ENCODE results near the gene GPS1. TPM values are rescaled to one million over a fixed set of nuclear protein-coding genes. Genes with fewer than 3 reads are reported as not detected.

GPS1 gene
- total and polyA plus RNA-seq, 11 donors, result 76.7 to 151 (median 85.0) TPM

DNA sequence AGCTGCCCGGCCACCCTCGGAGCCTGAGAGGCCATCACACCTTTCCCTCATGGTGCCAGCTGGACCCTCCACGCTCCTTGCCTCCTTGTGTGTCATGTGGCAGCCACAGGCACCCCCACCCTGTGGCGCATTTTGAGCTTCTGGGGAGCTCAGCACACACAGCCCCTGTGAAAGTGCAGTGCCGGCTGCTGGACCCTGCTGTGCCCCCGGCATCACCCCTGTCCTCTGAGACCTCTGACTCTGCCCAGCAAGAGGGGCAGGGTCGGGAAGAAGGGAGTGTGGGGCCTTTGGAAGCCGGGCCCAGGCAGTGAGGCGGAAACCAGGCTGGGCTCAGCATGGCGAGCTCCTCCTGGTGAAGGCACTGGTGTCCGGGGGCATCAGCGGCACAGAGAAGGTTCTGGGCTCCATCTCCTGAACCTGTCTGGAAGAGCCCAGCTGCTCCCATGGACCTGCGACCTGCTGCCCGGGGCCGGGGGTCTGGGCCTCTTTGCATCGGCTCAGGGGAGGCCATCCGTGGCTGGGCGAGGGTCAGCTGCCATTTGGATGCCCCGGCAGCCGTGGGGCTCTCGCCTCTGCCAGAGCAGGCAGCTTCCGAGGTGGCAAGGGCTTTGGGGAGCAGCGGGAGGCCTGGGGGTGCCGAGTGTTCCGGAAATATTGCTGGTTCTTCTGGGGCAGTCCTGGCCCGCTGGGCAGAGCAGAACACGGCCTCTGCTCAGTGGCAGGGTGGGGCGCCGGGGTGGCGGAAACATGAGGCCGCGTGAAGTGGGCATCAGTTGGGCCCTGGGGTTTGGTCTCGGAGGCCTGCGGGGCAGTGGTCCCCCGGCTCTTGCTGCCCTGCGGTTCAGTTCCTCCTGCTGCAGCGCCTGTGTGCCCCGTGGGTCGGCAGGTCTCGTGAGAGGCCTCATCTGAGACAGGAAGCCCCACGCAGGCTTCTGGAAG is 46.9 kb upstream of the GPS1 start:
- TF ChIP-seq, protein P1, sequence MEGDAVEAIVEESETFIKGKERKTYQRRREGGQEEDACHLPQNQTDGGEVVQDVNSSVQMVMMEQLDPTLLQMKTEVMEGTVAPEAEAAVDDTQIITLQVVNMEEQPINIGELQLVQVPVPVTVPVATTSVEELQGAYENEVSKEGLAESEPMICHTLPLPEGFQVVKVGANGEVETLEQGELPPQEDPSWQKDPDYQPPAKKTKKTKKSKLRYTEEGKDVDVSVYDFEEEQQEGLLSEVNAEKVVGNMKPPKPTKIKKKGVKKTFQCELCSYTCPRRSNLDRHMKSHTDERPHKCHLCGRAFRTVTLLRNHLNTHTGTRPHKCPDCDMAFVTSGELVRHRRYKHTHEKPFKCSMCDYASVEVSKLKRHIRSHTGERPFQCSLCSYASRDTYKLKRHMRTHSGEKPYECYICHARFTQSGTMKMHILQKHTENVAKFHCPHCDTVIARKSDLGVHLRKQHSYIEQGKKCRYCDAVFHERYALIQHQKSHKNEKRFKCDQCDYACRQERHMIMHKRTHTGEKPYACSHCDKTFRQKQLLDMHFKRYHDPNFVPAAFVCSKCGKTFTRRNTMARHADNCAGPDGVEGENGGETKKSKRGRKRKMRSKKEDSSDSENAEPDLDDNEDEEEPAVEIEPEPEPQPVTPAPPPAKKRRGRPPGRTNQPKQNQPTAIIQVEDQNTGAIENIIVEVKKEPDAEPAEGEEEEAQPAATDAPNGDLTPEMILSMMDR (IDR thresholded peaks at IDR 0.05), result no peak
- TF ChIP-seq POLR2A (IDR thresholded peaks at IDR 0.05), result no peak
- Histone ChIP-seq H3K4me1 (peaks cover 0 to 48% (median 21%) of the 10 kb centered on the region in 12 donors), H3K27ac (peak overlapping the region in 1 of 12 donors; percentile 66), H3K27me3 (no peaks in the 10 kb centered on the region), H3K4me3 (no peak overlapping the region), H3K9me3 (no peaks in the 10 kb centered on the region), H3K36me3 (no peaks in the 10 kb centered on the region)
- WGBS, 4 donors, result 88 to 90% (median 89%) methylated on average over 31 to 41 of the region's 41 CpGs
- intact Hi-C loops (cut with DNase I), result no loop called here
- DNase-seq (no peak), ATAC-seq (no peak)

DNA sequence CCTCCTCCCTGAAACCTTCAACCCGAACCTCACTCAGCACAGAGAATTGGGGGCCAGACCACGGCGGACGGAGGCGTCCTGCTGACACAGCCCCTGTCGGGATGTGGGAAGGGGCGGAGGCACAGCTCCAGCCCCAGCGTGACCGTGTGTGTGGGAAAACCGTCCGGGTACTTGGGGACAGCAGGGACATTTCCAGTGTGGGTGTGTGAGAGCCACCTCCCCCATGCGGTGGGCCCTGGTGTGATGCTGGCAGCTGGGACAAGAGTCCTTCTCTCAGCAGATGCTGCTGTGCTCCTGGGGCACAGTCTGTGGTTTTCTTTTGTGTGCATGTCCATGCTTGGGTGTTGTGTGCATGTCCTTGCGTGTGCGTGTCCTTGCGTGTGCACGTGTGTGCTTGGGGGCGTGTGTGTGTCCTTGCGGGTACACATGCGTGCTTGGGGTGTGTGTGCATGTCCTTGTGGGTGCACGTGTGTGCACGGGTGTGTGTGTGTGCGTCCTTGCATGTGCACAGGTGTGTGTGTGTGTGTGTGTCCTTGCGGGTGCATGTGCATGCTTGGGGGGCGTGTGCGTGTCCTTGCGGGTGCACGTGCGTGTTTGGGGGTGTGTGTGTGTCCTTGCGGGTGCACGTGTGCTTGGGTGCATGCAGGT is 45.9 kb upstream of the GPS1 start:
- intact Hi-C loops (cut with DNase I), result no loop called here
- Histone ChIP-seq H3K9me3 (no peaks in the 10 kb centered on the region), H3K27ac (no peak overlapping the region), H3K27me3 (no peaks in the 10 kb centered on the region), H3K4me3 (no peak overlapping the region), H3K4me1 (peaks cover 0 to 48% (median 21%) of the 10 kb centered on the region in 12 donors), H3K36me3 (no peaks in the 10 kb centered on the region)
- WGBS, 4 donors, result 87 to 91% (median 90%) methylated on average over 29 to 30 of the region's 30 CpGs
- DNase-seq (no peak), ATAC-seq (no peak)
- TF ChIP-seq, protein P1 (IDR thresholded peaks at IDR 0.05), result no peak
- no peak for TF ChIP-seq POLR2A (IDR thresholded peaks at IDR 0.05)

DNA sequence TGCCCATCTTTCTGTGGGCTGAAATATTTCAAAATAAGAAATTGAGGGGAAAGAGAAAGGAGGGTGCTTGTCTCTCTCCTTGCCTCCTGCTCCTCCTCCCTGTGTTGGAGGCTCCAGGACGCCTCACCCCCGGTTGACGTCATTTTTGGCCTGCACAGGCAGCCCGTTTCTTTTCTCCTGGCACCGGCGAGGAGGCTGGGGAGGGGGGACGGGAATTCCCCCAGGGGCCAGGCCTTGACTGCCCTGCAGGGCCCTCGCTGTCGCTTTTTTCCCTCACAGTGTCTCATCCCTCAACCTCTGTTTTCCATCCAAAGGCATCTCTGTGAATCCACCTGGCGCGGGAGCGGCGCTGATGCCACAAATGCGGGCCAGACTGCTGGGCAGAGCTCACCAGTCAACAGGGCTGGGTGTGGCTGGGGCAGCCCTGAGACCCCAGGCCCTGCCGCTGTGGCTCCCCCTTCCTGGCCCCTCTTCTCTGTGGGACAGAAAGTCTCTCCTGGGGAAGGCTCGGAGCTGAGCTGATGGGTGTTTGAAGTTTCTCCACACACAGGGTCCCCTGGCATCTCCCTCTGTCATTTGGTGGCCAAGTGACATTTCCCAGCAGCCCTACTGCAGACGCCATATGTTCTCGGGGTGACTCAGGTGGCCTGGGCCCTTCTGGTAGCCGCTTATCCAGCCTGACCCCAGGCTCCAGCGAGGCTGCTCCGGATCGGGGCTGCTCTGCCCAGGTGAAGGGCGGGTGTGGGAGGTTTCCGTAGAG is 45.0 kb upstream of the GPS1 start:
- H3K27ac ChIP-seq, result peak overlapping the region in 3 of 12 donors; percentile 1 to 46 (median 24)
- no peaks in the 10 kb centered on the region for H3K9me3 ChIP-seq
- H3K27me3 ChIP-seq, result no peaks in the 10 kb centered on the region

More for the DNA sequence above, 45.0 kb upstream of the GPS1 start:
- WGBS, 4 donors, result 57 to 61% (median 59%) methylated on average over 22 to 24 of the region's 24 CpGs
- intact Hi-C loops (cut with DNase I), result no loop called here
- peaks cover 0 to 48% (median 21%) of the 10 kb centered on the region in 12 donors for H3K4me1 ChIP-seq
- DNase-seq, result peak in 3 of 5 donors; percentile 51 to 73 (median 55)
- no peak overlapping the region for H3K4me3 ChIP-seq
- peak in 3 of 4 donors; percentile 36 to 53 (median 38) for ATAC-seq
- peaks cover 0 to 5% (median 0%) of the 10 kb centered on the region in 9 donors for H3K36me3 ChIP-seq
- TF ChIP-seq, protein P1 (IDR thresholded peaks at IDR 0.05), result no peak
- no peak for TF ChIP-seq POLR2A (IDR thresholded peaks at IDR 0.05)
